T-helper 2 cell treated with Interferon-gamma antibody and Interleukin-4, amounts not matched to agents 5 μg/mL and 100 μg/mL, for 36 hours (primary cell): ENCODE measurements around the gene PCED1B.
"Not testable (repeated sequence)": the region's sequence is repeated elsewhere in the genome, so short reads cannot be mapped to it uniquely, and the experiment has no call there.

ENCODE experiments used
- DNase-seq: peaks from one replicate; pipeline ENCODE4 v3.0.0; 2021; ENCODE audit warnings: low spot score
- H3K27ac Mint-ChIP-seq: one replicate; pipeline ENCODE4 v1.8.0; 2021; ENCODE audit warnings: mild to moderate bottlenecking, mixed read lengths
- H3K27me3 Mint-ChIP-seq: one replicate; pipeline ENCODE4 v1.8.0; 2021; ENCODE audit warnings: low read depth, mixed read lengths
- H3K36me3 Mint-ChIP-seq: one replicate; pipeline ENCODE4 v1.8.0; 2021; ENCODE audit warnings: low read depth, mixed read lengths
- H3K4me1 Mint-ChIP-seq: one replicate; pipeline ENCODE4 v1.8.0; 2021; ENCODE audit warnings: low read depth, mixed read lengths
- H3K4me3 Mint-ChIP-seq: one replicate; pipeline ENCODE4 v1.8.0; 2022; ENCODE audit warnings: mild to moderate bottlenecking, moderate library complexity, mixed read lengths
- H3K9me3 Mint-ChIP-seq: one replicate; pipeline ENCODE4 v1.8.0; 2021; ENCODE audit warnings: mixed read lengths

PCED1B gene

DNA sequence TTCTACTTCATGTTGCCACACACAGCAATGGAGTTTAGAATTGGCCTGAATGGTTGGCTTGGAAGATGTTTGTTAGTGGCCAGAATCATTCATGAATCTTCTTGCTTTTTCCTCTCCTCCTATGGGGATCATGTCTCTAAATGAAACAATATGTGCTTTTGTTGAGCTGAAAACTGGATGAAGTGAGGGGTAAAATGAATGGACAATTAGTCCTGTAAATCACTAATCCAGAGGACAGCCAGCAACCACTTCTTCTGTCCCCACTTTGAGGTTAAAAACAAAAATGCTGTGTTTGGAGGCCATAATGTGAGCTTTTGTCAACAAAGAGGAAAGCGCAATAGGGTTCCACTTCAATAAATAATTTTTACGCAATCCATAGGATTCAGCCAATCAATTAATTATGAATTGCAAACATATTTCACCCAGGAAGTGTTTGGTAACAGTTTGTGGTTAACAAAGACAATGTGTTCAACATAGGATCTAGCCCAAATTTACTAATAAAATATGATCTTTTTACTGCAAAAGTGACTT, 30.7 kb downstream of the PCED1B start:
- H3K36me3 Mint-ChIP-seq = peaks cover 11% of the 10 kb centered on the region
- no peaks in the 10 kb centered on the region for H3K27me3 Mint-ChIP-seq
- H3K4me1 Mint-ChIP-seq = peaks cover 29% of the 10 kb centered on the region
- no peaks in the 10 kb centered on the region for H3K9me3 Mint-ChIP-seq
- H3K27ac Mint-ChIP-seq = no peak overlapping the region
- no peak overlapping the region for H3K4me3 Mint-ChIP-seq
- no peak for DNase-seq

DNA sequence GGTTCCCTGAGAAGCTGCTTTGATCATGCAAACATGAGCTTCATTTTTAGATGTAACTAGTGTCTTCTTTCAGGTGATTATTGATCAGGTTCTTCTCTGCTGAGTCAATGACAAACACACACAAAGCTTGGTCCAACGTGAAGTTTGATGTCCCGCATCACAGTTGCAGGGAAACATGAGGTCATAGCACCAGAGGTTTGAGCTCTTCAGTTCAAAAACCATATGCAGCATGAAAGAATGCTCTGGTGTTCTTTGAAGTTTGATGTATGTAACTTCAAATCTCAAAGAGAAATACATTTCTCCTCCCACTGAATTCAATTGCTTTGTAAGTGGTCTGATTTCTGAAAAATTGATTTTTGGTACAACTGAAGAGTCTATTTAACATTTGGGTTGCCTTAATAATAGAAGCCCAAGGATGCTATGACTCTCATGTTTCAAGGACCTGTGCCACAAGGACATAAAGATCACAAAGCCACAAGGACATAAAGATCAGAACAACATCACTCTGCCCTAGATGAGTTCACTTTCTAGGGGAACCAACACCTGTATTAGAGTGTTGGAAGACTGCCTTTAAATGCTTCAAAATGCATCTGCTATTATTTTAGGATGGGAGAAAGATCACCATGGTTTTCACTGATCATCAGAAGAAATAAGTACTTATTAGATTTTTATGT, 31.4 kb downstream of the PCED1B start:
- Mint-ChIP-seq H3K36me3 (peaks cover 11% of the 10 kb centered on the region), H3K27me3 (no peaks in the 10 kb centered on the region), H3K4me1 (peaks cover 30% of the 10 kb centered on the region), H3K9me3 (no peaks in the 10 kb centered on the region), H3K27ac (no peak overlapping the region), H3K4me3 (no peak overlapping the region)
- no peak for DNase-seq

DNA sequence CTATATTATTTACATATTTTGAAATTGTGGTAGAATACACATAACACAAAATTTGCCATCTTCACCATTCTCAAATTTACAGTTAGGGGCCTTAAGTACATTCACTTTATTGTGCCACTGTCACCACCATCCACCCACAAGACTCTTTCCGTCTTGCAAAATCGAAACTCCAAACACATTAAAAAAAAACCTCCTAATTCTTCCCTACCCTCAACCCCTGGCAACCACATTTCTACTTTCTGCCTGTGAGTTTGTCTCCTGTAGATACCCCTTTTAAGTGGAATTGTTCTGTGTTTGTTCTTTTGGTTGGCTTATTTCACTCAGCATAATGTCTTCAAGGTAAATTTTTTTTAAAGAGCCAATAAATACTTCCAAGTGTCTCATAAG, 32.0 kb downstream of the PCED1B start:
- Mint-ChIP-seq H3K4me3 (peak overlapping the region; percentile 58), H3K9me3 (no peaks in the 10 kb centered on the region), H3K36me3 (peaks cover 12% of the 10 kb centered on the region), H3K27ac (peak overlapping the region; percentile 72), H3K27me3 (no peaks in the 10 kb centered on the region), H3K4me1 (peaks cover 30% of the 10 kb centered on the region)
- DNase-seq = peak; percentile 43

DNA sequence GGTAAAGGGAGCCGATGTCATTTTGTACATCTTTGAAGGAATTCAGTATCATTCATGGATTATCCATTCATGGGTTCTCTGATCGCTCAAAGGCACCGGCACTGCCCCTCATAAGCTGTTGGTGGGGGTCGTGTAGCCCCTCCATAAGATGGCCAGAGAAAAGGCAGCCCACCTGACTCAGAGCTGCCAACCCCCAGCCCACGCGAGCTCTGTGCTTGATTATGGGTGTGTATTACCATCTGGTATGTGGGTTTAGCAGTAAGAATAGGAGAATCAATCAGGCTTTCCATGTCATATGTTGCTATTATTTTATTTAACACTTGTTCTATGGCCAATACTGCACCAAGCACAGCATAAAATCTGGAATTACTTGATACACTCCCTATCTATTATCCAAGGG, 32.4 kb downstream of the PCED1B start:
- Mint-ChIP-seq H3K36me3 (peaks cover 12% of the 10 kb centered on the region), H3K27me3 (no peaks in the 10 kb centered on the region), H3K27ac (no peak overlapping the region), H3K4me1 (peaks cover 30% of the 10 kb centered on the region), H3K4me3 (peak overlapping the region; percentile 58), H3K9me3 (no peaks in the 10 kb centered on the region)
- DNase-seq = no peak

DNA sequence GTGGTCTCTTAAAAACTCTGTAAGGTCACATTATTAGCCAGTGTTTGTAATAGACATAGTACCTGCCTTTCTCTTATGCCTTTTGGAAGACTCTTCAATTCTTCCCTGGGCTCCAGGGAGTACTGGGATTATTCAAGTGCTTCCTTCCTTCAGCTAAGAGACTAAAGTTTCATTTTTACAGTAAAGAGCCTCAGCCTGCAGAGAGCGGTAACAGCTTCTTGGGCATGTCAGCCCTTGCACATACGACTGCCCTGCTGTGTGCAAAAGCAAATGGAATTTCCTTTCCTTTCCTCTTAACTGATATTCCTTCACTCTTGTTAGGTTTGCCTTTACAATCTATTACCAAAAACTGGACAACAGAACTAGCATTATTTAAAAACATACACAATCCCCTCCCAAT, 33.3 kb downstream of the PCED1B start:
- Mint-ChIP-seq H3K4me3 (no peak overlapping the region), H3K9me3 (peaks cover under 1% of the 10 kb centered on the region), H3K27ac (no peak overlapping the region), H3K4me1 (peaks cover 30% of the 10 kb centered on the region), H3K27me3 (no peaks in the 10 kb centered on the region), H3K36me3 (peaks cover 11% of the 10 kb centered on the region)
- DNase-seq = no peak

DNA sequence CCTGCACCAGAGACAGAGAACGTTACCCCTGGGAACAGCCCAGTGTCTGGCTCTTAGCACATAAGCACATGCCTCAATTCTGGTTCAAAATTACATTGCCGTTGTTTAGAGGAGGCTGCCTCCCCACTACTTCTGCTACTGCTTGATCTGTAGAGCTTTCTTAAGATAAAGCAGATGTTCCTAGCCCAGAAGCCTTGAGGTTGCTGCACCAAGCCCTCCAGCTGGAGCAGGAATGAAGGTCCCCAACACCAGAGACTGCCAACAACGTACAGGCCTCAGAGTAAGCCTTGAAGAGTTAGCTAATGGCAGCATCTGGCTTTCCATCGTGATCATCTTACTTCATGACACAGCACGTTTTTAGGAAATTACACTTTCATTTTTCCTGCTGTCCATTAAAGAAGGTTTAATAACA, 35.1 kb downstream of the PCED1B start:
- DNase-seq = no peak
- Mint-ChIP-seq H3K36me3 (peaks cover 25% of the 10 kb centered on the region), H3K27ac (no peak overlapping the region), H3K4me3 (no peak overlapping the region), H3K27me3 (no peaks in the 10 kb centered on the region), H3K4me1 (peaks cover 30% of the 10 kb centered on the region), H3K9me3 (peaks cover 9% of the 10 kb centered on the region)

DNA sequence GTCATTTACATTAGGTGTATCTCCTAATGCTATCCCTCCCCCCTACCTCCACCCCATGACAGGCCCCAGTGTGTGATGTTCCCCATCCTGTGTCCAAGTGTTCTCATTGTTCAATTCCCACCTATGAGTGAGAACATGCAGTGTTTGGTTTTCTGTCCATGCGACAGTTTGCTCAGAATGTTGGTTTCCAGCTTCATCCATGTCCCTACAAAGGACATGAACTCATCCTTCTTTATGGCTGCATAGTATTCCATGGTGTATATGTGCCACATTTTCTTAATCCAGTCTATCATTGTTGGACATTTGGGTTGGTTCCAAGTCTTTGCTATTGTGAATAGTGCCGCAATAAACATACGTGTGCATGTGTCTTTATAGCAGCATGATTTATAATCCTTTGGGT, 37.9 kb downstream of the PCED1B start:
- not testable (repeated sequence) for H3K27me3 Mint-ChIP-seq, H3K9me3 Mint-ChIP-seq, H3K4me3 Mint-ChIP-seq, DNase-seq, H3K27ac Mint-ChIP-seq
- Mint-ChIP-seq H3K4me1 (peaks cover 19% of the 10 kb centered on the region), H3K36me3 (peaks cover 19% of the 10 kb centered on the region)

DNA sequence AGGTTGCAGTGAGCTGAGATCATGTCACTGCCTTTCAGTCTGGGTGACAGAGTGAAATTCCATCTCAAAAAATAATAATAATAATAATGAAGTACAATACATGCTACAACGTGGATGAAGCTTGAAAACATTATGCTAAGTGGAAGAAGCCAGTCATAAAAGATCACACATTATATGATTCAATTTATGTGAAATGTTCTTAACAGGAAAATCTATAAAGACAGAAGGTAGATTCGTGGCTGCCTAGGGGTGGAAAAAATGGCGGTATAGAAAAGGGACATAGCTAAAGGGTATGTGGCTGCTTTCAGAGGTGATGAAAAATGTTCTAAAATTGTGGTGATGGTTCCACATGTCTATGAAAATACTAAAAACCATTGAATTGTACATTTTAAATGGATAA, 41.3 kb downstream of the PCED1B start:
- DNase-seq = no peak
- no peaks in the 10 kb centered on the region for H3K27me3 Mint-ChIP-seq
- H3K4me1 Mint-ChIP-seq = peaks cover 4% of the 10 kb centered on the region
- no peak overlapping the region for H3K27ac Mint-ChIP-seq
- peaks cover 9% of the 10 kb centered on the region for H3K9me3 Mint-ChIP-seq
- no peak overlapping the region for H3K4me3 Mint-ChIP-seq
- peaks cover 22% of the 10 kb centered on the region for H3K36me3 Mint-ChIP-seq

DNA sequence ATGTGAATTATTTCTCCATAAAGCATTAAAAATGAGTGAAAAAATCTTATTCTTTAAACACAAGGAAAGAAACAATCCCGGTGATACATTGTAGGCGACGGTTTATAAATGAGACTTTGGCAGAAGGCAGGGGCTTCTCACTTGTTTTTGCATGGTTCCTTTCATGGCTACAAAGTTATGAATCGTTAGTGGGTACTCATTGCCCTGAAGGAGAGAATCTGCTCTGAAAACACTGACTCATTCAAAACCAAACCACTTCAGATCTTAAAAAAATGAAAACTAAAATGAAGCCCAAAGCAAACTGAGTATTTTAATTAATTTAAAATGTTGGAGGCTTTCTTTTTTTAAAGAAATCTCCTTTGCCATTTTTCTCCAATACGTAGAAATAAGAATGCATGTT, 41.7 kb downstream of the PCED1B start:
- peaks cover 21% of the 10 kb centered on the region for H3K36me3 Mint-ChIP-seq
- peaks cover 9% of the 10 kb centered on the region for H3K9me3 Mint-ChIP-seq
- DNase-seq = no peak
- no peaks in the 10 kb centered on the region for H3K27me3 Mint-ChIP-seq
- H3K4me1 Mint-ChIP-seq = peaks cover 4% of the 10 kb centered on the region
- no peak overlapping the region for H3K4me3 Mint-ChIP-seq
- H3K27ac Mint-ChIP-seq = no peak overlapping the region

DNA sequence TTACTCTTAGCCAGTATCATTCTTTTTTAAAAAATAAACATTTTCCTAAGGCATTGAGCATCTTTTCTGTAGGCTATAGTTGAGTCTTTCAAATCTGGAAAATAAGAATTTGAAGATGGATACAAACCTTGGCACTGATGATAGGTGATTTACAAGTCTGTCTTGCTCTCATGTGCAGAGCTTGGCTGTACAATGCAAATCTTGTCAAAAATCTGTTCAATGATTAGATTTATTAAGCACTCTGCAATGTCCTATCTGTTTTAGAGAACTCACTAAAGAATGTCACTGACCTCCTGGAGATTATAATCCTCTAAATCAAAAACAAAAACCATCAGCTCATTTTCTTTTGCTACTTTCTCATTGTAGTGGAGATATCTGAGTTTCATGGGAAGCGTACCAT, 43.2 kb downstream of the PCED1B start:
- no peaks in the 10 kb centered on the region for H3K27me3 Mint-ChIP-seq
- H3K27ac Mint-ChIP-seq = no peak overlapping the region
- peaks cover 4% of the 10 kb centered on the region for H3K4me1 Mint-ChIP-seq
- no peak for DNase-seq
- peaks cover 20% of the 10 kb centered on the region for H3K36me3 Mint-ChIP-seq
- peaks cover 9% of the 10 kb centered on the region for H3K9me3 Mint-ChIP-seq
- H3K4me3 Mint-ChIP-seq = no peak overlapping the region

DNA sequence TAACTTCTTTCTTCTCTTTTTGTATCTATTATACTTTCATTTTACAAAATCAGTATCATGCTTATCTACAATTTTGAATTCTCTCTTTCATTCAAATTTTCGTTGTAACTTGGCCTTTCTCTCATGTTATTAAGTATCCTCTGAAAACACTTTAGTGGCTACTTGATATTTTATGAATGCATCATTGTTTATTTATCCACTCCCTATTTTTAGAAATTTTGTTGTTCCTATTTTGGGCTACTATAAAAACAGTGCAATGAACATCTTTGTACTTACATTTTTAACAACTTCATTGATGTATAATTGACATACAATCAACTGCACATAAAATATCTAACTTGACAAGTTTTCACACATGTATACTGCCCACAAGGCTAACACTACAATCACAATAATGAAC, 44.3 kb downstream of the PCED1B start:
- Mint-ChIP-seq H3K27me3 (no peaks in the 10 kb centered on the region), H3K27ac (no peak overlapping the region), H3K4me1 (peaks cover 4% of the 10 kb centered on the region), H3K9me3 (peaks cover 3% of the 10 kb centered on the region), H3K4me3 (no peak overlapping the region), H3K36me3 (peaks cover 11% of the 10 kb centered on the region)
- DNase-seq = no peak

DNA sequence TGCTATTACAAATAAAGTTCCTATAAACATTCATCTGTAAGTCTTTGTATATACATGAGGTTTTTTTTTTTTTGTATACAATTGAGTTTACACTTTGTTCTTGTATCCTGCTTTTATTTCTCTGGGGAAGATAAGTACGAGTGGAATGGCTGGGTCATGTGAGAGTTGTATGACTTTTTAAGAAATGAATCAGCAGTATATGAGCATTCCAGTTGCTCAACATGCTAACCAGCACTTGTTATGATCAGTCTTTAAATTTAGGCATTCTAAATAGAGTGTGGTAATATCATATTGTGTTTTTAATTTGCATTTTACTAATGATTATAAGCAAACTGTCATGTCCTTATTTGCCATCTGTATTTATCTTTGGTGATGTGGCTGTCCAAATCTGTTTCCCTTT, 45.0 kb downstream of the PCED1B start:
- Mint-ChIP-seq H3K27ac (no peak overlapping the region), H3K4me3 (no peak overlapping the region), H3K36me3 (peaks cover 8% of the 10 kb centered on the region), H3K4me1 (peaks cover 4% of the 10 kb centered on the region), H3K9me3 (no peaks in the 10 kb centered on the region), H3K27me3 (no peaks in the 10 kb centered on the region)
- no peak for DNase-seq

DNA sequence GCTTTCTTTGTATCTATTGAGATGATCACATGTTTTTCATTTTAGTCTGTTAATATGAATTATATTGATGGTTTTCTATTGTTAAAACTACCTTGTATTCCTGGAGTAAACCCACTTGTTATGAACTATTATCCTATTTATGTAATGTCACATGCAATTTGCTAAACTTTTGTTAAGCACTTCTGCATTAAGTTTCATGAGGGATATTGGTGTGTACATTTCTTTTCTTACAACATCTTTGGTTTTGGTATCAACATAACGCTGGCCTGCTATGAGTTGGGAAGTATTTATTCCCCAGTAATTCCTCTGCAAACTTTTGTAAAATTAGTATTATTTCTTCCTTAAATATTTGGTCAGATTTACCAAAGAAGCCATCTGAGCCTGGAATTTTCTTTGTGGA, 46.8 kb downstream of the PCED1B start:
- H3K27ac Mint-ChIP-seq = no peak overlapping the region
- no peaks in the 10 kb centered on the region for H3K4me1 Mint-ChIP-seq
- H3K9me3 Mint-ChIP-seq = no peaks in the 10 kb centered on the region
- DNase-seq = no peak
- peaks cover 5% of the 10 kb centered on the region for H3K36me3 Mint-ChIP-seq
- H3K27me3 Mint-ChIP-seq = no peaks in the 10 kb centered on the region
- H3K4me3 Mint-ChIP-seq = no peak overlapping the region

DNA sequence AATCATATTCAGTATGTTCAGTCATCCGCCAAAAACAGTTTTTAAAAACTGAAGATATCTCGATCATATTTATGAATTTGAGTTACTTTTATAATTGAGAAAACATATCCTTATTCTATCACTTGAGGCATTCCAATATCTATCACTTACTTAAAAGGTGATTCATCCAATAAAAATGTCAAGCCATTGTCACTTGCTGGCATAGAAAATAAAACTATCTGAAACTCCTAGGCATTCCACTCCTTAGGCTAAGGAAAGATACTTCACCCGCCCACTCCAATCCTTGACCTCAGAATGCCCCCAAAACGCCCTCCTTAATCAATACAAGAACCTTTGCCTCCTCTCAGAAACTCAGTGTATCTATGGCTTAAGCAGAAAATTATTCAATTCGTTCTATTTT, 51.6 kb downstream of the PCED1B start:
- no peak overlapping the region for H3K27ac Mint-ChIP-seq
- H3K4me1 Mint-ChIP-seq = no peaks in the 10 kb centered on the region
- DNase-seq = no peak
- H3K9me3 Mint-ChIP-seq = no peaks in the 10 kb centered on the region
- no peaks in the 10 kb centered on the region for H3K27me3 Mint-ChIP-seq
- no peak overlapping the region for H3K4me3 Mint-ChIP-seq
- peaks cover 8% of the 10 kb centered on the region for H3K36me3 Mint-ChIP-seq

DNA sequence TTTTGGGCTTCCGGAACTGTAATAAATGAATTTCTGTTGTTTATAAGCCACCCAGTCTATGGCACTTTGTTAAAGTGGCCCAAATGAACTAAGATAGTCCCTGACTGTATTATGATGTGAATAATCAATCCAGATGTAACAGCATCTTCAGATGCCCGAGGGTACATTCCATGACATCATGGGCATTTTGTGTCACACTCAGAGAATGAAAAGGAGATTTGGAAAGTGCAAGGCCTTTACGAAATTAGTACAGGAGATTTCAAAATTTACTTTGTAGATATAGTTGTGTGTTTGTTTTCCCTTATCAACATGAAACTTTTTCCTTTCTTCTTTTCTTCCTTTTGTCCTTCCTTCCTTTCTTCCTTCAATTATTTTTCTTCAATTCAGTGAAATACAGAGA, 54.6 kb downstream of the PCED1B start:
- Mint-ChIP-seq H3K27me3 (no peaks in the 10 kb centered on the region), H3K4me3 (no peak overlapping the region), H3K27ac (no peak overlapping the region), H3K9me3 (no peaks in the 10 kb centered on the region), H3K4me1 (no peaks in the 10 kb centered on the region), H3K36me3 (peaks cover 10% of the 10 kb centered on the region)
- DNase-seq = no peak
